ENCODE measurements around the gene PLVAP. TPM values are rescaled to one million over a fixed set of nuclear protein-coding genes. Genes with fewer than 3 reads are reported as not detected.

The PLVAP gene
- total RNA-seq, 1 experiment from 2014 or later, result not detected

DNA sequence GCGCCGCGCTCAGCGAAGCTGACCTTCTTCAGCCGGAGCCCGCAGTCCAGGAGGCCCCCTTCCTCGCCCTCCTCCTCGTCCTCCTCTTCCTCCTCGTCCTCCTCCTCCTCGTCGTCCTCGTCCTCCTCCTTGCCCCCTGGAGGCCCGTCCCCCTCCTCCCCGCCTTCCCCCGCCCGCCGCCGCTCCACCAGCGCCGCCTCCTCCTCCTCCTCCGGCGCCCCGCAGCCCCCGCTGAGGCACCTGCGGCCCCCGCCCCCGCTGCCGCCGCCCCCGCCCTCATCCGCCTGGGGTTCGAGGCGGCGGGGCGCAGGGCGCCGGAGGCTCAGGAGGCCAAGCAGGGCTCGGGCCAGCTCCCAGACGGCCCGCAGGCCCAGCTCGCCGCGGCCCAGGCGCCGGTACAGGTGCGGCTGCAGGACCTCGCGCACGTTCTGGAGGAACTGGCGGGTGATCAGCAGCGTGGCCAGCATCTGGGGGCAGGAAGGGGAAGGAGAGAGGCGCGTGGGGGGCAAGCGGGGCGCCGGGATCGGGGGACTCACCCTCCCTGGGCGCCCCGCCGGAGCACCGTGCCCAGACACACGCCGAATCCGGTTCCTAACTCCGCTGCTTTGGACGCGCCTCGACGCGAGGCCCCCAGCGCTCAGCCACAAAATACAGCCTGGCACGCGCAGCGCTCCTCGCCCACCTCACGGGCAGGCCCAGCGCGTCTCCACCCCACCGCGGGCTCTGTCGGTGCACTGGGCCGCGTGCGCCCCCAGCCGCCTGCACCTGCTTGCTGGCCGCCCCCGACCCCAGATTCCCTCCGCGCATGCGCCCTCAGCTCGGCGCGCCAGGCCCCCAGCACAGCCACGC is 48.4 kb downstream of the PLVAP start:
- H3K4me1 ChIP-seq (ENCODE audit: insufficient read depth, low read length), result no peaks in the 10 kb centered on the region
- no peaks in the 10 kb centered on the region for H3K79me2 ChIP-seq (ENCODE audit: insufficient read depth, low read length)
- H3K18ac ChIP-seq (ENCODE audit: insufficient read length, low read depth, low read length), result peak overlapping the region; percentile 51
- H3K4me1 Mint-ChIP-seq, result peaks cover 8 to 32% of the 10 kb centered on the region in 2 experiments
- H3K14ac ChIP-seq (ENCODE audit: insufficient read depth, low read length), result 0 out of 2 replicates have a peak overlapping the region, but pooled peaks have one; percentile 26
- no peaks in the 10 kb centered on the region for H3K79me1 ChIP-seq (ENCODE audit: insufficient read depth, low read depth, low read length, poor library complexity, severe bottlenecking)
- no peaks in the 10 kb centered on the region for H3K9me3 ChIP-seq (ENCODE audit: control insufficient read depth, low read depth, low read length)
- no peak overlapping the region for H3K27ac ChIP-seq (ENCODE audit: insufficient read length, low read depth, low read length)
- H3K27ac Mint-ChIP-seq, result no peak overlapping the region
- no peak for DNase-seq
- H3K23me2 ChIP-seq (ENCODE audit: insufficient read length, low read depth, low read length, poor library complexity, severe bottlenecking), result peaks cover 6% of the 10 kb centered on the region
- no peaks in the 10 kb centered on the region for H4K20me1 ChIP-seq (ENCODE audit: control insufficient read depth, insufficient read depth, insufficient read length)
- H4K91ac ChIP-seq (ENCODE audit: insufficient read length, low read depth, low read length), result no peak overlapping the region
- H3K4me2 ChIP-seq (ENCODE audit: insufficient read depth, insufficient read length, low read length), result peak overlapping the region; percentile 37
- TF ChIP-seq, protein P1, sequence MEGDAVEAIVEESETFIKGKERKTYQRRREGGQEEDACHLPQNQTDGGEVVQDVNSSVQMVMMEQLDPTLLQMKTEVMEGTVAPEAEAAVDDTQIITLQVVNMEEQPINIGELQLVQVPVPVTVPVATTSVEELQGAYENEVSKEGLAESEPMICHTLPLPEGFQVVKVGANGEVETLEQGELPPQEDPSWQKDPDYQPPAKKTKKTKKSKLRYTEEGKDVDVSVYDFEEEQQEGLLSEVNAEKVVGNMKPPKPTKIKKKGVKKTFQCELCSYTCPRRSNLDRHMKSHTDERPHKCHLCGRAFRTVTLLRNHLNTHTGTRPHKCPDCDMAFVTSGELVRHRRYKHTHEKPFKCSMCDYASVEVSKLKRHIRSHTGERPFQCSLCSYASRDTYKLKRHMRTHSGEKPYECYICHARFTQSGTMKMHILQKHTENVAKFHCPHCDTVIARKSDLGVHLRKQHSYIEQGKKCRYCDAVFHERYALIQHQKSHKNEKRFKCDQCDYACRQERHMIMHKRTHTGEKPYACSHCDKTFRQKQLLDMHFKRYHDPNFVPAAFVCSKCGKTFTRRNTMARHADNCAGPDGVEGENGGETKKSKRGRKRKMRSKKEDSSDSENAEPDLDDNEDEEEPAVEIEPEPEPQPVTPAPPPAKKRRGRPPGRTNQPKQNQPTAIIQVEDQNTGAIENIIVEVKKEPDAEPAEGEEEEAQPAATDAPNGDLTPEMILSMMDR (conservative IDR thresholded peaks at IDR 0.05), result no peak
- no peak overlapping the region for H2BK120ac ChIP-seq (ENCODE audit: low read depth, low read length, poor library complexity, severe bottlenecking)
- no peak overlapping the region for H4K8ac ChIP-seq (replicated peaks; ENCODE audit: insufficient read length, low read depth, low read length)
- no peak overlapping the region for H3K4ac ChIP-seq (ENCODE audit: low read depth, low read length)
- H2BK15ac ChIP-seq (ENCODE audit: low read depth, low read length), result no peak overlapping the region
- peaks cover 6% of the 10 kb centered on the region for H3K27me3 Mint-ChIP-seq (ENCODE audit: low read depth)
- peak overlapping the region; percentile 81 to 93 for H3K4me3 Mint-ChIP-seq
- no peak overlapping the region for H2BK5ac ChIP-seq (ENCODE audit: insufficient read length, low read length)
- H3K23ac ChIP-seq (ENCODE audit: insufficient read length, low read depth, low read length), result no peak overlapping the region
- H2BK12ac ChIP-seq (ENCODE audit: insufficient read length, low read depth, low read length), result no peak overlapping the region
- no peak overlapping the region for H2BK20ac ChIP-seq (ENCODE audit: low read depth, low read length, poor library complexity, severe bottlenecking)
- no peaks in the 10 kb centered on the region for H3K27me3 ChIP-seq (ENCODE audit: insufficient read depth, low read length)
- H3K56ac ChIP-seq (ENCODE audit: insufficient read length, low read depth, low read length), result no peak overlapping the region
- no peaks in the 10 kb centered on the region; a peak in 1 of 5 replicates for H3K9me3 Mint-ChIP-seq
- H3K9ac ChIP-seq (ENCODE audit: extremely low read depth, insufficient read length, low read length), result no peak overlapping the region
- H2AK5ac ChIP-seq (ENCODE audit: insufficient read length, low read length), result no peak overlapping the region
- H2AFZ ChIP-seq (ENCODE audit: low read length), result no peak overlapping the region
- no peak overlapping the region for H3T11ph ChIP-seq (ENCODE audit: low read length)
- WGBS (ENCODE audit: extremely low coverage, insufficient read length, low lambda C conversion rate), result no CpG with 5 or more reads among the region's 94 CpGs
- no peak overlapping the region for H4K5ac ChIP-seq (ENCODE audit: insufficient read length, low read depth, low read length)
- peaks cover 13 to 45% (median 34%) of the 10 kb centered on the region in 3 experiments for H3K36me3 Mint-ChIP-seq (ENCODE audit: insufficient read depth in 1 of 3, low read depth in 3 of 3)
